Measurements from ENCODE around the gene BANF2. TPM values are rescaled to one million over a fixed set of nuclear protein-coding genes. Genes with fewer than 3 reads are reported as not detected.

The BANF2 gene
- total and polyA plus RNA-seq, 2 of the 13 experiments (the other 11 are each of a cell fraction or from before 2014, with no cell fraction given), result 0.35 TPM; not detected in 1

- TF ChIP-seq EHMT2 (IDR thresholded peaks at IDR 0.05; ENCODE audit: borderline replicate concordance, low read depth, low read length) (no peak), U2AF1 (optimal IDR thresholded peaks at IDR 0.05; ENCODE audit: low read depth, low read length) (no peak), GTF3A (CRISPR knock-in tag; conservative IDR thresholded peaks at IDR 0.05) (no peak), SCMH1 (CRISPR knock-in tag; IDR thresholded peaks at IDR 0.05; ENCODE audit: borderline replicate concordance) (no peak), ZFY (CRISPR knock-in tag; IDR thresholded peaks at IDR 0.05) (no peak), SRSF4 (IDR thresholded peaks at IDR 0.05; ENCODE audit: low read depth, low read length, poor library complexity, severe bottlenecking) (no peak), CBX1 (IDR thresholded peaks at IDR 0.05; ENCODE audit: low read depth) (no peak), NCOR1 (IDR thresholded peaks at IDR 0.05; ENCODE audit: borderline replicate concordance, low read length) (0 out of 2 replicates have a peak, but pooled peaks have one; percentile 13), KDM1A (CRISPR knock-in tag; IDR thresholded peaks at IDR 0.05) (no peak), FIP1L1 (IDR thresholded peaks at IDR 0.05; ENCODE audit: borderline replicate concordance, insufficient read depth, low read depth, low read length) (no peak), ZNF251 (CRISPR knock-in tag; IDR thresholded peaks at IDR 0.05) (no peak), ZNF224 (CRISPR knock-in tag; IDR thresholded peaks at IDR 0.05) (peak; percentile 66; the same call in 1 of the 2 replicates)
- TF ChIP-seq, protein P1, sequence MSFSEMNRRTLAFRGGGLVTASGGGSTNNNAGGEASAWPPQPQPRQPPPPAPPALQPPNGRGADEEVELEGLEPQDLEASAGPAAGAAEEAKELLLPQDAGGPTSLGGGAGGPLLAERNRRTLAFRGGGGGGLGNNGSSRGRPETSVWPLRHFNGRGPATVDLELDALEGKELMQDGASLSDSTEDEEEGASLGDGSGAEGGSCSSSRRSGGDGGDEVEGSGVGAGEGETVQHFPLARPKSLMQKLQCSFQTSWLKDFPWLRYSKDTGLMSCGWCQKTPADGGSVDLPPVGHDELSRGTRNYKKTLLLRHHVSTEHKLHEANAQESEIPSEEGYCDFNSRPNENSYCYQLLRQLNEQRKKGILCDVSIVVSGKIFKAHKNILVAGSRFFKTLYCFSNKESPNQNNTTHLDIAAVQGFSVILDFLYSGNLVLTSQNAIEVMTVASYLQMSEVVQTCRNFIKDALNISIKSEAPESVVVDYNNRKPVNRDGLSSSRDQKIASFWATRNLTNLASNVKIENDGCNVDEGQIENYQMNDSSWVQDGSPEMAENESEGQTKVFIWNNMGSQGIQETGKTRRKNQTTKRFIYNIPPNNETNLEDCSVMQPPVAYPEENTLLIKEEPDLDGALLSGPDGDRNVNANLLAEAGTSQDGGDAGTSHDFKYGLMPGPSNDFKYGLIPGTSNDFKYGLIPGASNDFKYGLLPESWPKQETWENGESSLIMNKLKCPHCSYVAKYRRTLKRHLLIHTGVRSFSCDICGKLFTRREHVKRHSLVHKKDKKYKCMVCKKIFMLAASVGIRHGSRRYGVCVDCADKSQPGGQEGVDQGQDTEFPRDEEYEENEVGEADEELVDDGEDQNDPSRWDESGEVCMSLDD (CRISPR knock-in tag; IDR thresholded peaks at IDR 0.05; ENCODE audit: borderline replicate concordance), result no peak
- TF ChIP-seq, protein P2, sequence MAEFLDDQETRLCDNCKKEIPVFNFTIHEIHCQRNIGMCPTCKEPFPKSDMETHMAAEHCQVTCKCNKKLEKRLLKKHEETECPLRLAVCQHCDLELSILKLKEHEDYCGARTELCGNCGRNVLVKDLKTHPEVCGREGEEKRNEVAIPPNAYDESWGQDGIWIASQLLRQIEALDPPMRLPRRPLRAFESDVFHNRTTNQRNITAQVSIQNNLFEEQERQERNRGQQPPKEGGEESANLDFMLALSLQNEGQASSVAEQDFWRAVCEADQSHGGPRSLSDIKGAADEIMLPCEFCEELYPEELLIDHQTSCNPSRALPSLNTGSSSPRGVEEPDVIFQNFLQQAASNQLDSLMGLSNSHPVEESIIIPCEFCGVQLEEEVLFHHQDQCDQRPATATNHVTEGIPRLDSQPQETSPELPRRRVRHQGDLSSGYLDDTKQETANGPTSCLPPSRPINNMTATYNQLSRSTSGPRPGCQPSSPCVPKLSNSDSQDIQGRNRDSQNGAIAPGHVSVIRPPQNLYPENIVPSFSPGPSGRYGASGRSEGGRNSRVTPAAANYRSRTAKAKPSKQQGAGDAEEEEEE (CRISPR knock-in tag; IDR thresholded peaks at IDR 0.05; ENCODE audit: borderline replicate concordance), result no peak
- TF ChIP-seq, protein P3, sequence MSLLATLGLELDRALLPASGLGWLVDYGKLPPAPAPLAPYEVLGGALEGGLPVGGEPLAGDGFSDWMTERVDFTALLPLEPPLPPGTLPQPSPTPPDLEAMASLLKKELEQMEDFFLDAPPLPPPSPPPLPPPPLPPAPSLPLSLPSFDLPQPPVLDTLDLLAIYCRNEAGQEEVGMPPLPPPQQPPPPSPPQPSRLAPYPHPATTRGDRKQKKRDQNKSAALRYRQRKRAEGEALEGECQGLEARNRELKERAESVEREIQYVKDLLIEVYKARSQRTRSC (CRISPR knock-in tag; IDR thresholded peaks at IDR 0.05; ENCODE audit: low read depth), result no peak; the same call in 1 of the 2 replicates
- TF ChIP-seq, protein P4, sequence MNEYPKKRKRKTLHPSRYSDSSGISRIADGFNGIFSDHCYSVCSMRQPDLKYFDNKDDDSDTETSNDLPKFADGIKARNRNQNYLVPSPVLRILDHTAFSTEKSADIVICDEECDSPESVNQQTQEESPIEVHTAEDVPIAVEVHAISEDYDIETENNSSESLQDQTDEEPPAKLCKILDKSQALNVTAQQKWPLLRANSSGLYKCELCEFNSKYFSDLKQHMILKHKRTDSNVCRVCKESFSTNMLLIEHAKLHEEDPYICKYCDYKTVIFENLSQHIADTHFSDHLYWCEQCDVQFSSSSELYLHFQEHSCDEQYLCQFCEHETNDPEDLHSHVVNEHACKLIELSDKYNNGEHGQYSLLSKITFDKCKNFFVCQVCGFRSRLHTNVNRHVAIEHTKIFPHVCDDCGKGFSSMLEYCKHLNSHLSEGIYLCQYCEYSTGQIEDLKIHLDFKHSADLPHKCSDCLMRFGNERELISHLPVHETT (CRISPR knock-in tag; conservative IDR thresholded peaks at IDR 0.05), result no peak
- TF ChIP-seq, protein P5, sequence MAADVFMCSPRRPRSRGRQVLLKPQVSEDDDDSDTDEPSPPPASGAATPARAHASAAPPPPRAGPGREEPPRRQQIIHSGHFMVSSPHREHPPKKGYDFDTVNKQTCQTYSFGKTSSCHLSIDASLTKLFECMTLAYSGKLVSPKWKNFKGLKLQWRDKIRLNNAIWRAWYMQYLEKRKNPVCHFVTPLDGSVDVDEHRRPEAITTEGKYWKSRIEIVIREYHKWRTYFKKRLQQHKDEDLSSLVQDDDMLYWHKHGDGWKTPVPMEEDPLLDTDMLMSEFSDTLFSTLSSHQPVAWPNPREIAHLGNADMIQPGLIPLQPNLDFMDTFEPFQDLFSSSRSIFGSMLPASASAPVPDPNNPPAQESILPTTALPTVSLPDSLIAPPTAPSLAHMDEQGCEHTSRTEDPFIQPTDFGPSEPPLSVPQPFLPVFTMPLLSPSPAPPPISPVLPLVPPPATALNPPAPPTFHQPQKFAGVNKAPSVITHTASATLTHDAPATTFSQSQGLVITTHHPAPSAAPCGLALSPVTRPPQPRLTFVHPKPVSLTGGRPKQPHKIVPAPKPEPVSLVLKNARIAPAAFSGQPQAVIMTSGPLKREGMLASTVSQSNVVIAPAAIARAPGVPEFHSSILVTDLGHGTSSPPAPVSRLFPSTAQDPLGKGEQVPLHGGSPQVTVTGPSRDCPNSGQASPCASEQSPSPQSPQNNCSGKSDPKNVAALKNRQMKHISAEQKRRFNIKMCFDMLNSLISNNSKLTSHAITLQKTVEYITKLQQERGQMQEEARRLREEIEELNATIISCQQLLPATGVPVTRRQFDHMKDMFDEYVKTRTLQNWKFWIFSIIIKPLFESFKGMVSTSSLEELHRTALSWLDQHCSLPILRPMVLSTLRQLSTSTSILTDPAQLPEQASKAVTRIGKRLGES (CRISPR knock-in tag; IDR thresholded peaks at IDR 0.05; ENCODE audit: borderline replicate concordance), result no peak
Measured at GRCh38 chr20:17682889-17683198, 16.9 kb upstream of the BANF2 start (continued).

Measured in HepG2 (cell line).